ENCODE results near the gene VEZT. TPM values are rescaled to one million over a fixed set of nuclear protein-coding genes. Genes with fewer than 3 reads are reported as not detected.

Gene VEZT
- total RNA-seq: 10 to 100 TPM; 58.4 to 72.8 (median 61.6) TPM
- long read RNA-seq, donor 1, full-length matches to known transcripts: 6 of 20 reads
- long read RNA-seq, donor 1, partial matches to known transcripts: 4 of 20 reads
- long read RNA-seq, donor 1, other reads (novel, unspliced or antisense): 10 of 20 reads
- long read RNA-seq, donor 2, full-length matches to known transcripts: 12 of 24 reads
- long read RNA-seq, donor 2, partial matches to known transcripts: 2 of 24 reads
- long read RNA-seq, donor 2, other reads (novel, unspliced or antisense): 10 of 24 reads

GRCh38 chr12:95217377-95218149, at the start of gene VEZT, which contains the start of gene FGD6:
Gene VEZT (plus strand): TSS chr12:95217807. CDS start chr12:95217851, 44 bp downstream.
Gene FGD6 (minus strand): TSS chr12:95217467. CDS start chr12:95217240, 227 bp downstream.
- intact Hi-C loops (cut with DNase I, micrococcal nuclease): no loop called here
- Histone ChIP-seq H3K9me3 (no peaks in the 10 kb centered on the region), H3K4me3 (peak within 1 kb of the TSS; percentile 71), H3K4me1 (ENCODE audit: low read depth) (peaks cover 10% of the 10 kb centered on the region), H3K36me3 (ENCODE audit: low read depth) (no peaks in the 10 kb centered on the region)
- peak; percentile 52 for TF ChIP-seq CTCF (IDR thresholded peaks at IDR 0.05)
- DNase-seq (peak; percentile 99), ATAC-seq (peak; percentile 93)

- ATAC-seq: no peak
- H3K9me3 ChIP-seq: no peaks in the 10 kb centered on the region
- H3K36me3 ChIP-seq (ENCODE audit: low read depth): no peaks in the 10 kb centered on the region
- DNase-seq: no peak
- intact Hi-C loops (cut with DNase I, micrococcal nuclease): no loop called here
- TF ChIP-seq CTCF (IDR thresholded peaks at IDR 0.05): no peak
- no peak overlapping the region for H3K4me3 ChIP-seq
- H3K4me1 ChIP-seq (ENCODE audit: low read depth): peaks cover 7% of the 10 kb centered on the region
Observed at GRCh38 chr12:95168746-95169145, 48.9 kb upstream of the VEZT start.

- intact Hi-C loops (cut with DNase I, micrococcal nuclease): no loop called here
- no peak for TF ChIP-seq CTCF (IDR thresholded peaks at IDR 0.05)
- H3K36me3 ChIP-seq (ENCODE audit: low read depth): no peaks in the 10 kb centered on the region
- H3K9me3 ChIP-seq: no peaks in the 10 kb centered on the region
- H3K4me3 ChIP-seq: no peak overlapping the region
- DNase-seq: peak in 1 of 3 donors; percentile 67
- H3K4me1 ChIP-seq (ENCODE audit: low read depth): peaks cover 11% of the 10 kb centered on the region
- peak; percentile 97 for ATAC-seq
Observed at GRCh38 chr12:95169368-95169767, 48.2 kb upstream of the VEZT start.

- no peaks in the 10 kb centered on the region for H3K36me3 ChIP-seq (ENCODE audit: low read depth)
- H3K4me1 ChIP-seq (ENCODE audit: low read depth): peaks cover 11% of the 10 kb centered on the region
- ATAC-seq (peak; percentile 79), DNase-seq (peak; percentile 64 to 70 (median 69))
- intact Hi-C loops (cut with DNase I, micrococcal nuclease): no loop called here
- H3K9me3 ChIP-seq: no peaks in the 10 kb centered on the region
- no peak overlapping the region for H3K4me3 ChIP-seq
- TF ChIP-seq CTCF (IDR thresholded peaks at IDR 0.05): no peak
Observed at GRCh38 chr12:95173392-95174251, 44.0 kb upstream of the VEZT start.

GRCh38 chr12:95177201-95177768, 40.3 kb upstream of the VEZT start:
- ATAC-seq: no peak
- H3K4me1 ChIP-seq (ENCODE audit: low read depth): peaks cover 11% of the 10 kb centered on the region
- H3K36me3 ChIP-seq (ENCODE audit: low read depth): no peaks in the 10 kb centered on the region
- H3K9me3 ChIP-seq: no peaks in the 10 kb centered on the region
- no peak for DNase-seq
- no peak overlapping the region for H3K4me3 ChIP-seq
- intact Hi-C loops (cut with DNase I, micrococcal nuclease): no loop called here
- no peak for TF ChIP-seq CTCF (IDR thresholded peaks at IDR 0.05)

Data from mucosa of descending colon (tissue), 3 donors.